Forelimb muscle (tissue), 1 donor: ENCODE measurements around the gene DOCK3. TPM values are rescaled to one million over a fixed set of nuclear protein-coding genes. Genes with fewer than 3 reads are reported as not detected.
"Not testable (repeated sequence)": the region's sequence is repeated elsewhere in the genome, so short reads cannot be mapped to it uniquely, and the experiment has no call there.

Experiments
- DNase-seq: peaks from one replicate; pipeline ENCODE4 v3.0.0-alpha.2; 2013; ENCODE audit warnings: low read depth
- polyA plus RNA-seq: library from polyadenylated mRNA; unstranded; fragments of 120-200 nt; gene quantifications from one replicate; pipeline ENCODE4 v1.2.1, GENCODE V29; 2013; ENCODE audit not compliant: insufficient read length

Gene DOCK3
- polyA plus RNA-seq, 1 donor, result 0.15 TPM

GRCh38 chr3:50650018-50650417 is 24.7 kb upstream of the DOCK3 start:
- DNase-seq, result no peak

- no peak for DNase-seq
These were observed 23.3 kb upstream of the DOCK3 start for GRCh38 chr3:50651445-50651844.

- DNase-seq, result no peak
These were observed 22.7 kb upstream of the DOCK3 start for GRCh38 chr3:50651920-50652529.

- DNase-seq, result no peak
These were observed 22.0 kb upstream of the DOCK3 start for GRCh38 chr3:50652709-50653108.

- DNase-seq, result no peak
These were observed 20.7 kb upstream of the DOCK3 start for GRCh38 chr3:50653937-50654595.

- no peak for DNase-seq
These were observed 19.5 kb upstream of the DOCK3 start for GRCh38 chr3:50655009-50655830.

GRCh38 chr3:50656417-50657195 is 18.1 kb upstream of the DOCK3 start:
- DNase-seq, result no peak

GRCh38 chr3:50657407-50657806 is 17.3 kb upstream of the DOCK3 start:
- no peak for DNase-seq

- no peak for DNase-seq
These were observed 16.9 kb upstream of the DOCK3 start for GRCh38 chr3:50657816-50658215.

- DNase-seq, result no peak
These were observed 16.3 kb upstream of the DOCK3 start for GRCh38 chr3:50658416-50658815.

- DNase-seq, result no peak
These were observed 15.9 kb upstream of the DOCK3 start for GRCh38 chr3:50658831-50659230.

- DNase-seq, result no peak
These were observed 14.3 kb upstream of the DOCK3 start for GRCh38 chr3:50660386-50660785.

- DNase-seq, result no peak
These were observed 13.3 kb upstream of the DOCK3 start for GRCh38 chr3:50661321-50661837.

- DNase-seq, result no peak
These were observed 12.3 kb upstream of the DOCK3 start for GRCh38 chr3:50662408-50662807.

GRCh38 chr3:50665081-50665840 is 9.5 kb upstream of the DOCK3 start:
- DNase-seq, result no peak

- DNase-seq, result not testable (repeated sequence)
These were observed 8.9 kb upstream of the DOCK3 start for GRCh38 chr3:50665841-50666115.

- no peak for DNase-seq
These were observed 7.9 kb upstream of the DOCK3 start for GRCh38 chr3:50666837-50667236.

GRCh38 chr3:50671331-50671730 is 3.4 kb upstream of the DOCK3 start:
- no peak for DNase-seq

- DNase-seq, result no peak
These were observed 2.1 kb upstream of the DOCK3 start for GRCh38 chr3:50672656-50673055.

- no peak for DNase-seq
These were observed 796 bp upstream of the DOCK3 start for GRCh38 chr3:50673931-50674330.
